HG03442 (cell line): Measurements from ENCODE around the gene MCCD1.

Source experiments
- ATAC-seq: cut with Tn5 transposase; IDR thresholded peaks from one replicate; pipeline ENCODE4 v1.9.1; 2021; ENCODE audit warnings: mild to moderate bottlenecking, moderate library complexity; ENCODE audit not compliant: unreplicated experiment

MCCD1 gene

DNA sequence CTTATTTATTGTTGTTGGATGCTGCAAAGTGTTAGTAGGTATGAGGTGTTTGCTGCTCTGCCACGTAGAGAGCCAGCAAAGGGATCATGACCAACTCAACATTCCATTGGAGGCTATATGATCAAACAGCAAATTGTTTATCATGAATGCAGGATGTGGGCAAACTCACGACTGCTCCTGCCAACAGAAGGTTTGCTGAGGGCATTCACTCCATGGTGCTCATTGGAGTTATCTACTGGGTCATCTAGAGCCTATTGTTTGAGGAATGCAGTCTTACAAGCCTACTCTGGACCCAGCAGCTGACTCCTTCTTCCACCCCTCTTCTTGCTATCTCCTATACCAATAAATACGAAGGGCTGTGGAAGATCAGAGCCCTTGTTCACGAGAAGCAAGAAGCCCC lies 18.8 kb upstream of the MCCD1 start:
- no peak for ATAC-seq

DNA sequence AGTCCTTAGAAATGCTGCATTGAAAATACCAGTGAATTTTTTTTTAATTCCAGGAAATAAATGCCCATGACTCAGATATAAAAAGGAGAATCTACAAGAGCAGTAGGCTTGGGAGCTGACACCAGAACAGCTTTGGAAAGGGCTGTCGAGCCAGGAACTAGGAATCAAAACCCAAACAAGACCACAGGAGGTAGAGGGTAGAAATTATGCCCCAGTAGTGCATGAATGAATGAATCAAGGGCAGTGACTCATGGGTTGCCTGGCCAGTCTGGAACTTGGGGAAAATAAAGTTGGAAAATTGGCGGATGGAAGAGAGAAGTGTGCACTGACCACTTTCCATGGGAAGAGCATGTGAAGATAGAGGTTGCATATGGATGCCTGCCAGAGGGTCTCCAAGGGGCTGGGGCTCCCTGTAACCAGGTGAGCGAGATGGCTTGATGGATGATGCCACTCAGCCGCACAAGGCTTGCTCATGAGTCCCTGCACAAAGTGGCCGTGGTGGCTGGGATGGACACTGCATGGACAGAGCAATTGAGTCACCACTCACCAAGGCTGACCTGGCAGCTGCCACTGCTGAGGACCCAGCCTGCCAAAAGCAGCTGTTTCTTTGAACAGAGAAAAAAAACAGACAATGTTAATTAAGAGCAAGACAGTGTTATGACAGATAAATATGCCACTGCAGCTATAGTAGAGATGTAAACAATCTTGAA lies 15.2 kb upstream of the MCCD1 start:
- no peak for ATAC-seq

DNA sequence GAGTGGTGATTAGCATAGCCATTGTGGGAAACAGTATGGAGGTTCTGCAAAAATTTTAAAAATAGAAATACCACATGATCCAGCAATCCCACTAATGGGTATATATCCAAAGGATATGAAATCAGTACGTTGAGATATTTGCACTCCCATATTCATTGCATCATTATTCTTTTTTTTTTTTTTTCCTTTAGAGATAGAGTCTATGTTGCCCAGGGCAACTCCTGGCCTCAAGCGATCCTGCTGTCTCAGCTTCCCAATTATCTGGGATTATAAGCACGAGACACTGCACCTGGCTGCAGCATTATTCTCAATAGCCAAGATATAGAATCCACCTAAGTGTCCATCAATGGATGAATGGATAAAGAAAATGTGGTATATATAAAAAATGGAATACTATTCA lies 6.9 kb upstream of the MCCD1 start:
- no peak for ATAC-seq

DNA sequence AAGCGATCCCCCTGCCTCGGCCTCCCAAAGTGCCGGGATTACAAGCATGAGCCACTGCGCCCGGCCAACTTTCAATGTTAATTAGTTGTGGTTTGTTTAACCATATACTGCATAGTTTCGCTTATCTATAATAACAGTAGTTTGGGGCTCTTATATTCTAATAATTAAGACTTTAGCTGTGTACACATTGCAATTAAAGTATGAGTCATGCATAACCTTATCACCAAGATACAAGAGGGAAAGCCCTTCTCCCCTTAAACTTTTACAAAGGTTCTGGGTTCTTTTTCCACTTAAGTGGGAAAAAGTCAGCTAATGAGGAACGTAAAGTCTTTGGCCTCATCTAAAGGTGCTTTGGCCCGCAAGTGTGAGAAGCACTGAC lies 3.2 kb upstream of the MCCD1 start:
- no peak for ATAC-seq

DNA sequence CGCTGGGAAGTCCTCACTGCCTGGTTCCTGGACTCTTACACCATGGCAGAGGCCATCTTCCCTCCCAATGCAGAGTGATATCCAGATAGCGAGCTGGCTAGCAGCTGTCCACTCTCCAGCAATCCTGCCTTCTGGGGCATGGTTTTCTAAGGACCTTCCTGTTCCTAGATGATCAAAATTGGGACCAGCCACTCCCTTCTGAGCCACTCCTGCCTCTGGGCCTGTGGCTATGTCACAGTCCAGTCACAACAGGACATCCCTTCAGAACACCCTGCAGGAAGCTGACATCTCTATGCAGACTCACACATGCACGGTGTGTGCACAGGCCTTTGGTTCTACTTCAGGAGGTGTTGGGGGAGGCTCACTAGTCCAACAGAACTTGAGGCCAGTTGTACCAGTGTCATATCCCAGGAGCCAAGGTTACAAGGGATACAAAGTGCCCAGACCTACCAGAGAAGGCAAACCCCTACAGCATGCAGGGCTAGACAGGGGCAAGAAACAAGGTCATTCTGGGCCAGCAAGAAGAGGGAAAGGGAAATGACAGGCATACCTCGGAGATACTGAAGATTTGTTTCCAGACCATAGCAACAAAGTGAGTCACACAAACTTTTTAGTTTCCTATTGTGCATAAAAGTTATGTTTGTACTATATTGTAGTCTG lies 2.7 kb upstream of the MCCD1 start:
- no peak for ATAC-seq

DNA sequence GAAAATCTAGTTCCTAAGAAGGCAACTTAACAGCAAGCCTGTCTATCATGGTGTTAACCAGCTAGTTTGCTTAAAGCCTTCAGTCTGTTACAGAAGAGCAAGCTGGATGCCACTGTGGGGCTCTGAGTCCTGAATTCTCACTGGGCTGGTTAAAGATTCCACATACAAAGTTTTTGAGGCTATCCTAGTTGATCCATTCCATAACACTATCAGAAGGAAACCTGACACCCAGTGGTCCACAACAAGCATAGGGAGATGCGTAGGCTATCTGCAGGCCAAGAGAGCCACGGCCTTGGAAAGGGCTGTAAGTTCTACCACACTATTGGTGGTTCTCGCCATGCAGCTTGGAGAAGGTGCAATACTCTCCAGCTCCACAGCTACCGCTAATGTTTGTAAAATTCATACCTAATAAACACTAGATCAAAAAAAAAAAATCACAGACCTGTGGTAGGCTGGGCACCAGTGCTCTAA lies 420 bp upstream of the MCCD1 start:
- ATAC-seq: no peak

DNA sequence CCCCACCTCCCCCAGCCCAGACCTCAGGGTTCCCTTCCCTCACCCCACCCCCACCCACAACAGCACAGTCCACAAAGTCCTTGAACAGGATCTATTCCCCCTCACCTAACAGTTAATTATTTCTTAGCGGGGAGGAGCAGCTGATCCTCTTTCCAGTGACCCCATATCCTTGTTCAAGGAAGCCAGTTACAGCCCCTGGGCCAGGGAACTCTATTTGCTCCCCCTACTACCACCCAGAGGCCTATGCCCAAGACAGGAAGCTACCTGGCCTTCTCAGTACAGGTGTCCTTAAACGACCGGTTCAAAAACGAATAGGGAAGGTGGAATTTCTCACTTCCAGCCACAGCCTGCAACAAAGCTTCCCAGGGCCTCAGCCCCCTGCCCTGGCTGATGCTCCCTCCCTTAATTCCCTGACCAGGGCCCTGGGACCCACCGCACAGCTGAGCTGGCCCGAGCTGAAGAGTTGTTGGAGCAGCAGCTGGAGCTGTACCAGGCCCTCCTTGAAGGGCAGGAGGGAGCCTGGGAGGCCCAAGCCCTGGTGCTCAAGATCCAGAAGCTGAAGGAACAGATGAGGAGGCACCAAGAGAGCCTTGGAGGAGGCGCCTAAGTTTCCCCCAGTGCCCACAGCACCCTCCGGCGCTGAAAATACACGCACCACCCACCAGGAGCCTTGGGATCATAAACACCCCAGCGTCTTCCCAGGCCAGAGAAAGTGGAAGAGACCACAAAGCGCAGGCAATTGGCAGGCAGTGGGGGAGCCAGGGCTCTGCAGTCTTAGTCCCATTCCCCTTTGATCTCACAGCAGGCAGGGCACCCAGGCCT lies 778 bp downstream of the MCCD1 start:
- no peak for ATAC-seq

DNA sequence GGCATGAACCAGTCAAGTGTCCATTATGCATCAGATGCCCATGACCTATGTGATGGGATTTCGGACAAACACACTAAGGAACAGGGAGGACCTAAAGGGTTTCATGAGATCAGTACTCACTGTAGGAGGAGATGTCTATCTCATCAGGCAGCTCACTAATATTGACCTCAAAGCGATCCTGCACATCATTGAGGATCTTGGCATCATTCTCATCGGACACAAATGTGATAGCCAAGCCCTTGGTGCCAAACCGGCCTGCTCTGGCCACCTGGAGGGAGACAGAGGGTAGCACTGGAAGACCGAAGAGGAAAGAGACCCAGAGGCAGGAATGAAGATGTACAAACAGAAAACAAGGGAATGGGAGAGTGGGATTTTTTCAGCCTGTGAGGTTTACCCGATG lies 1.9 kb downstream of the MCCD1 start:
- ATAC-seq: no peak

DNA sequence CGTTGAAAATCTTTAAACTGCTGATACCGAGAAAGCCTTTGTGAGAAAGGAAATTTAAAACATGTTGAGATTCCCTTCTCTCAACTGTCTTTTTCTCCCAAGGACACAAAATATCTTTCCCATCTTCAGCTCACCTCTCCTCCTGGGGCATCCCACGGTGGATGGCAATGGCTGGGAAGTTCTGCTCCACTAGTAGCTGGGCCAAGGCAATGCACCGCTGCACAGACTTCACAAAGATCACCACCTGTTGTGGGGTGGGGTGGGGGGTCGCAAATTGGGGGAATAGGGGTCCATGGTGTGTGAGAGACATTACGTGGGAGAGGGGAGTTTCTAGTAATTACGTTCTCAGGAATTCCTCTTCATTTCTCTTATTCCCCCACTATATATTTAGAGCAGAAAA lies 2.4 kb downstream of the MCCD1 start:
- ATAC-seq: no peak

DNA sequence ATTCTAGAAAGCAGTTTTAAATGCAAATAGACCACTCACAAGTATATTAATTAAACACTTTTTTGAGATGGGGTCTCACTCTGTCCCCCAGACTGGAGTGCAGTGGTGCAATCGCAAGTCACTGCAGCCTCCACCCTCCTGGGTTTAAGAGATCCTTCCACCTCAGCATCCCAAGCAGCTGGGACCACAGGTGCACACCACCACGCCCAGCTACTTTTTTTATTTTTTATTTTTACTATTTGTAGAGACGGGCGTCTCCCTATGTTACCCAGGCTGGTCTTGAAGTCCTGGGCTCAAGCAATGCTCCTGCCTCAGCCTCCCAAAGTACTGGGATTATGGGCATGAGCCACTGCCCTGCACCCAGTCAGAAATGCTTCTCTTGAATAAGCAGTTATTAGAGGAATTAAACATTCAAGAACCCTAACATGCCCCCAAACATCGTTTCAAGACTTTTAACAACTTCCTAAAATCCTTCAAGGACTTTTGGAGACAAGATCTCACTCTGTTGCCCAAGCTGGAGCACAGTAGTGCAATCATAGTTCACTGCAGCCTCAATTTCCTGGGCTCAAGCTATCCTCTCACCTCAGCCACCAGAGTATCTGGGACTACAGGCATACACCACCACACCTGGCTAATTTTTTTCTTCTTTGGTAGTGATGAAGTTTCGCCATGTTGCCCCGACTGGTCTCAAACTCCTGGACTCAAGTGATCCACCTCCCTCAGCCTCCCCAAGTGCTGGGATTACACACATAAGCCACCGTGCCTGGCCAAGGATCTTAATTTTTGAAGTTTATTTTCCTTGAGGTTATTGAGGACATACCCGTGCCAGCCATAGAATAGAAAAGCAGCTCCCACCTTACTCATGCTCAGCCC lies 3.2 kb downstream of the MCCD1 start:
- no peak for ATAC-seq

DNA sequence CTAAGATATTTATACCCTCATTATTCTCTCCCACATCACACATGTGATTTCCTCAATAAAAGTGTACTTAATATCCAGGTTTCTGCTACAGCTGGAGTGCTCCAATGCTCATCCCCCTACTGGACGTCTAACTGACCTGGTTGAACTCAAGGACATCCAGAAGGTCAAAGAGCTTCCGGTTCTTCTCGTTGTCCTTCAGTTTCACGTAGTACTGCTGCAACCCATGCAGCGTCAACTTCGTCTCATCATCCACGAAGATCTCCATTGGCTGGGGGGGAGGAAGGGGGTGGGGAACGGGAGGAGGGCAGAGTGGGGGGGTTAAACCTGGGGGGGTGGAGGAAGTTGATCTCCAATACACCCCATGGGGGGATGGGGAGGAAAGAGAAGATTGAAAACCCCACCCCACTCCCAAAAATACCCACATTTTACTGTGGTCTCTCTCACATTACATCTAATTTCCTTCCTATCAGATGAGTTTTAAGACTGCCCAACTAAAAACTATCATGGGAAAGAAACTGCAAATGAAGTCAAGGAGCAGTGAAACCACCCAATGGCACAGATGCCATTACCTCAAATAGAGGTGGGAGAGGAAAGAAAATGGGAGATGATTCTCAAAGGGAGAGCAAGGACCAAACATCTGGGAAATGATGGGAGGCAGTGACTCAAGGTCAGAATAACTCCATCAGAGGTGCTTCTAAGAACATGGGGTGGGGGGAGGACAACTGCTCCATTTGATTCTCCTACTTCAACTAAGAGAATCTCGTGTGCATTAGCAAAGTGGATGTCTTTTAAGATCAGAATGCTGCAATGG lies 4.1 kb downstream of the MCCD1 start:
- no peak for ATAC-seq

DNA sequence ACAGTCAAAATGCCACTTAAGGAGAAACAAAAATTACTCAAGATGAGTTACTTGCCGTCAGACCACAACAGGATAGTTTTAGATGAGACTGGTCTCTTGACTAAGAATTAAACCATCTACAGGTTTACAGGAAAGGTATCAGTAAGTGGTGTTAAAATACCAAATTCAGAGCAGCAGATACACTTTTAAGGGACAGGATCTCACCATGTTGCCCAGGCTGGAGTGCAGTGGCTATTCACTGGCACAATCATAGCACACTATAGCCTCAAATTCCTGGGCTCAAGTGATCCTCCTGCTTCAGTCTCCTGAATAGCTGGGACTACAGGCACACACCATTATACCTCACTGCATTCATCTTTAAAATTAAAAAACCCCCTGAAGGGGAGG lies 4.7 kb downstream of the MCCD1 start:
- ATAC-seq: no peak

DNA sequence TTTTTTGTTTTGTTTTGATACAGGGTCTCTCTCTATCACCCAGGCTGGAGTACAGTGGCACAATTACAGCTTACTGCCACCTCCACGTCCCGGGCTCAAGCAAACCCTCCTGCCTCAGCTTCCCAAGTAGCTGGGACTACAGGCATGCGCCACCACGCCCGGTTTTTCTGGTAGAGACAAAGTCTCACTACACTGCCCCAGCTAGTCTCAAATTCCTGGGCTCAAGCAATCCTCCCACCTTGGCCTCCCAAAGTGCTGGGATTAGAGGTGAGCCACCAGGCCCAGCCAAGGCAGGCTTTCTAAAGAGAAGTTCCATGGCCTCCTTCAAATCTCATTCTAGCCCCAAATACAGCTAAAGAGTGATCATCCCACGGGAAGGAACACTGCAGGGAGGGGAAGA lies 5.2 kb downstream of the MCCD1 start:
- ATAC-seq: no peak

DNA sequence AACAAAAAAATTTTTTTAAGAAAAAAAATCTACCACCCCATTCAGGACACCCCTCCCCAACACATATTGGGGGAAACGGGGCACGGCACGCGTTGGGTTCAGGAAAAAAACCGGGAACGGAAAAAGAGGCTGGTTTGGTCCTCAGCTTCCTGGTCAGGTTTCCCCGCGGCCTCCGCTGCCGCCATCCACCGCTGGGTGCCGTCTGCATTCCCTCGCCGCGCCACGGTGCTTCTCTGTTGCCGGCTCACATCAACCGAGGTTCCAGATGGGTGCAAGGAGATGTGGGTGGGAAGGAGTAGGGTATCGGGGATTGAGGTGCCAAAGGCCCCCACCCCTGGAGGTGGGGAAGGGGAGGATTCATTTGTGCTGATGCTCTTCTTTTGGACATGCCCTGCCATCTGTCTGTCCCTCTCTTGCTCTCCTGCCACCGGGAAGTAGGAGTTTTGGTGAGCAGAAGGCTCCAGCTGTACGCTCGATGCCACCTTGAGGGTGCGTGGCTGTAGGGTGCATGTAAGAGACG lies 5.8 kb downstream of the MCCD1 start:
- ATAC-seq: no peak

DNA sequence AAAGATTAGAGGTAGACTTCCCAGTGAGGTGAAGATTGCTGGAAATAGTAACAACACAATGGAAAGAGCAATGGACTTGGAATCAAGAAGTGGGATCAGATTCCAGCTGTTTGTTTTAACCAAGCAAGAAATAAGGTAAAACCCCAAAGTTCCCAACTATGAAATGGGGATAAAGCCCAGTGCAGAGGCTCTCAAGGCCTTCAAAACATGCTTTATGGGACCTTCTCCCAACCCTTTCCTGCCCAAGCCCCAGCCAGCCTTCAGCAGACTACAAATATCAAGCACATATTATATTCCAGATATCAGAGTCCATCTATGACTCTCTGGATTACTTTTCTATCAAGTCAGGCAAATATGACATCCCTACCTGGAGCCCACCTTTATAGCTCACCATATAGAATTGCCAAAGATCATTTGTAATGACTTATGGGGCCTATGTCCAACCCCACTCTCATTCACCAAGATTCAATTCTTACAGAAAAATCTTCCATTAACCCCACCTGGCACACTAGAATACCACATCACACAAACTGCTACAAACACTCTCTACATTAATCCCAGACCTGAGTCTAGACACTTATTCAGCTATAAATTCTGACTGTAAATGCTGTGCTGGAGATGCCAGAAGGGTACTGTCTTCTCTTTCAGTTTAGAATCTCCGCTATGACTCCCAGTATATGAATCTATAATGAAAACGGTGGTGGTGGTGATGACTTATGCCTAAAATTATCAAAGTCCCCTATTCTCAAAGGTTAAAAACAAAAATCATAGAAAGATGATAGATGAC lies 7.0 kb downstream of the MCCD1 start:
- ATAC-seq: no peak

DNA sequence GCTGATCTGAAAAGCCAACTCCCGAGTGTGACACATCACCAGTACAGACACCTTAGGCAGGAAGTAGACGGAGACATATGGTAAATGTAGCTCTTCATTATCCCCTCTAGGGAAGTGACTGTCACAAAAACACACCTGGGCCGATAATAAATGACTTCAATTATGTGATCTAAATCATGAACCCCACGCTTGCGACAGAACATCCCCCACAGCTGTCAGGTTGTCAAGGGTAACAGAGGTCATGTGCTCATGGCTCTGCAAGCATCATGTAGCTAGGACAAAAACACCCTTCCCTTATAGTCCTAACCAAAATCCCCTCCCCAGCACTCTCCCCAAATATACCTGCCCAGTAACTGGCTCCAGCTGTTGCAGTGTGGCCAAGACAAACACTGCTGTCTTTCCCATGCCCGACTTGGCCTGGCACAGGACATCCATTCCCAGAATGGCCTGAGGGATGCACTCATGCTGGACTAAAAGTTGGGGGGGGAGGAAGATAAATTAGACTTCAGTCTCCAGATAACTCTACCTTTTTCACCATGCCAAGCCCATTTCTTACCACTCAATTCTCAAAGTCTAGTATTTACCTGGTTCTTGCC lies 10.1 kb downstream of the MCCD1 start:
- ATAC-seq: no peak

DNA sequence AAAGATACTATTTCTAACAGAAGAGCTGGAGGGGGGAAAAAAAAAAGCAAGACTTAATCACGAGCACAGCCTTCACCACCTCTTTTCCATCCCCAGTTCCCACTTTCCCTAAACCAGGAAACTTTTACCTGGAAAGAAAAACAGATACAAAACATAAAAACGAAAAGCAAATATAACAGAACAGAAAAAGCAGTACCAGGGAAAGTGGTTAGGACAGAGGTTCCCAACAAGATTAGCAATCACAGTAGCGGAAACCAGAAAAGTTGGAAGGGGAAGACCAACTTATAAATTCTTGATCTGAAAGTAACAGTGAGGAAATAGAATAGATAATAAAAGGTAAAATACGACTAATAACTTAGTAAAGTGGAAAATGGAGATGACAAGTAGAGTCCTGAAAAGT lies 11.9 kb downstream of the MCCD1 start:
- ATAC-seq: no peak

DNA sequence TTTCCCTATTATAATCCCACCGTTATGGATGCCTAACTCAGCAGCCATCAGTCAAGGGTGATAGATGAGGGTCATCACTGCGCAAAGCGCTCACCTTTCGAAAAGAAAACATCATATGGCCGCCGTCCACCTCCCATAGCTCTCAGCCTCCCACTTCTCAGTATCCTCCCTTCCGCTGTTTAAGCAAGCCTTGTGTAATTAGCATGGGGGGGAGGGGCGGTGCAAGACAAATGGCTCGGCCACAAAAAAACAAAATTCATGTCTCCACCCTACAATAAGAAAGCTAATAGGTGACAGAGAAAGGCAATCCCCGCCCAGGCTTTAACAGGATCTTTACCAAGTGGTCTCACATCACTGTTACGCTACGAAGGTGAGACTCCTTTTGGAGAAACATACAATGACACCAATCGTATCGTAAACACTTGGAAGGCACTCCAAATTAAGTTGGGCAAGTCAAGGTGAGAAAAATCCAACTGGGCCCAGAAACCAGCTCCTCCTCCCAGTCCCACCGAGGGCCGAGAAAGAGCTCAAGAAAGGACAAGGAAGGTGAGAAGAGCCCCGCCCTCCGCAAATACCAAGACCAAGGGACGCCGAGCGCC lies 12.4 kb downstream of the MCCD1 start:
- no peak for ATAC-seq
